Caco-2 (cell line): ENCODE results near the gene CTTN. TPM values are rescaled to one million over a fixed set of nuclear protein-coding genes. Genes with fewer than 3 reads are reported as not detected.

Experiments
- BruUV-seq: library from RNA; stranded (reverse); fragments of 400-500 nt; replicated peaks from 2 replicates; lab custom pipeline; 2021; lab: Mats Ljungman, UMichigan
- CTCF ChIA-PET: fragments of 300-600 bp; sonication (Branson Sonifier 250); formaldehyde crosslinking; loops from one replicate; lab custom pipeline; 2022; ENCODE audit warnings: antibody characterized with exemption; lab: Charles Lee
- POLR2A ChIA-PET: fragments of 300-600 bp; sonication (Branson Sonifier 250); formaldehyde crosslinking; loops from one replicate; lab custom pipeline; 2022; ENCODE audit warnings: antibody characterized with exemption; lab: Charles Lee
- DNase-seq, 2 experiments: peaks; one replicate each; pipeline versions ENCODE4 v3.0.0 to v3.0.0-alpha.2; 2020 to 2022
- H3K27me3 ChIP-seq: replicated peaks from 2 replicates; pipeline ENCODE4 v1.6.0; 2011; ENCODE audit warnings: low read length; ENCODE audit not compliant: control insufficient read depth, insufficient read depth
- H3K36me3 ChIP-seq: 2 replicates; pipeline ENCODE4 v1.5.1; 2011; ENCODE audit warnings: low read length; ENCODE audit not compliant: control insufficient read depth, insufficient read depth
- H3K4me1 ChIP-seq: fragments of 250-450 bp; sonication (Bioruptor Pico); 2 replicates; pipeline ENCODE4 v1.5.1; 2020; ENCODE audit warnings: mild to moderate bottlenecking
- H3K4me3 ChIP-seq: 2 replicates; pipeline ENCODE4 v1.5.1; 2011; ENCODE audit warnings: low read depth, mild to moderate bottlenecking, control low read depth, low read length
- H3K9me3 ChIP-seq: fragments of 250-450 bp; sonication (Bioruptor Pico); 2 replicates; pipeline ENCODE4 v1.5.1; 2020; ENCODE audit warnings: mild to moderate bottlenecking, moderate library complexity
- H3K27ac Mint-ChIP-seq: one replicate; pipeline ENCODE4 v1.8.0; 2022; ENCODE audit warnings: mixed read lengths; ENCODE audit not compliant: unreplicated experiment
- H3K27me3 Mint-ChIP-seq: one replicate; pipeline ENCODE4 v1.8.0; 2022; ENCODE audit warnings: mixed read lengths; ENCODE audit not compliant: insufficient read depth, unreplicated experiment
- H3K36me3 Mint-ChIP-seq: one replicate; pipeline ENCODE4 v1.8.0; 2022; ENCODE audit warnings: mild to moderate bottlenecking, mixed read lengths; ENCODE audit not compliant: insufficient read depth, unreplicated experiment
- H3K4me1 Mint-ChIP-seq: one replicate; pipeline ENCODE4 v1.8.0; 2022; ENCODE audit warnings: low read depth, mixed read lengths; ENCODE audit not compliant: unreplicated experiment
- H3K4me3 Mint-ChIP-seq: one replicate; pipeline ENCODE4 v1.8.0; 2022; ENCODE audit warnings: mild to moderate bottlenecking, moderate library complexity, mixed read lengths; ENCODE audit not compliant: unreplicated experiment
- H3K9me3 Mint-ChIP-seq: one replicate; pipeline ENCODE4 v1.8.0; 2022; ENCODE audit warnings: mixed read lengths; ENCODE audit not compliant: unreplicated experiment
- CTCF ChIP-seq, 2 experiments: fragments of 200-600 bp in 1 of 2; IDR thresholded peaks; 1 replicate in 1 of 2; 2 replicates in 1 of 2; pipeline versions ENCODE4 v1.5.1 to v1.8.0; 2011 to 2022; ENCODE audit warnings: antibody characterized with exemption in 1 of 2, control low read depth in 1 of 2, inconsistent platforms in 1 of 2, low read depth in 1 of 2, low read length in 1 of 2, mild to moderate bottlenecking in 1 of 2, moderate library complexity in 1 of 2; ENCODE audit not compliant: insufficient read depth in 1 of 2, severe bottlenecking in 1 of 2, unreplicated experiment in 1 of 2
- intact Hi-C: fragments of 100-400 bp; cut with micrococcal nuclease; formaldehyde crosslinking; loops from one replicate; pipeline ENCODE4 v1.10.0; 2022; ENCODE audit not compliant: unreplicated experiment
- total RNA-seq: library from RNA; stranded (reverse); gene quantifications from 2 replicates; pipeline ENCODE4 v1.2.3, GENCODE V29; 2022

Gene CTTN
- total RNA-seq, 1 experiment from 2014 or later: 502 TPM

DNA sequence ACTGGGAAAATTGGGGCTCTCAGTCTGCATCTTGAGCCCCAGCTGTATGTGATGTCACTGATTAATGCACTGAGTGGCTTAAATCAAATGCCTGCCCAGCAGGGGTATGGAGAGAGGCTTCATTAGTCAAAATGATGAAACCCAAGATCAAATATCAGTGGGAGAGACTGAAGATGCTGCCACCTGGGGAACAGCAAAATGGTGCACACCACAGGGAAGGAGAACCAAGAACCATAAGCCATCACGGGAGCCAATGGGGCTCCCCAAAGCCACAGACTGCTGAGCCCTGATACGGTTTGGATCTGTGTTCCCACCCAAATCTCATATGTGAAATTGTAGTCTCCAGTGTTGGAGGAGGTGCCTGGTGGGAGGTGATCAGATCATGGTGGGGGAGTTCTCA lies 85.6 kb downstream of the CTTN start:
- POLR2A ChIA-PET: no interaction called here
- no peak for TF ChIP-seq CTCF (IDR thresholded peaks at IDR 0.05; ENCODE audit: insufficient read depth in 1 of 2, low read depth in 1 of 2, low read length in 1 of 2, severe bottlenecking in 1 of 2, unreplicated experiment in 1 of 2)
- intact Hi-C loops: no loop called here

DNA sequence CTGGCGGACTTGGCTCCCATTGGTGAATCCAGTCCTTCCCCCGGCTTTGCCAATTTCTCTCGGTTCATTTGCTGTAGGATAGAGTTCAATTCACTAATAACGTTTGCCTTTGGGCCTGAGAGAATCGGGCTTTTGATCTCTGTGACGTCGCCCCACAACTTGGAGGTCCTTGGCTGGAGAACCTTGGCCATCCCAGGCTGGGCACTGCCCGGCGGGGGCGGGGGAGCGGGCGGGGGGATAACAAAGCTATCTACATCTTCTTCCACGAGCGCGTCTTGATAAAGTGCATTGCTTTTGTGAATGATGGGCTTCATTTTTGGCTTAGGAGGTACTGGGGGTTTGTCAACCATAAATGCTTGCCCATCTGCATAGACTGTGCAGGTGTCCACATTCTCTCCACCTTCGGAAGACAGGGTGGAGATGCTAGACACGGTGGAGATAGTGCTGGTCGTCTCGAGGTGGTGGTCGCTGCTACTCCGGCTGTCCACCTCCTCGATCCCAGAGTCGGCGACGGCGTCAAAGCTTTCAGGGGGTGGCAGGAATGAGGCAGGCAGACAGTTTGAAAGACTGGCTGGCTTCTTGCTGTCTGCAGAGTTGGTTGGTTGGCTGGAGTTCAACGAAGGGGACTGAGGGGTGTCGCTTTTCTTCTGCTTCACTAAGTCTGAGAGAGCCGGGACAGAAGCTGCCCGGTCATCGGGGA lies 87.1 kb downstream of the CTTN start:
- Mint-ChIP-seq H3K27ac (no peak overlapping the region), H3K9me3 (no peaks in the 10 kb centered on the region), H3K36me3 (peaks cover 65% of the 10 kb centered on the region), H3K27me3 (no peaks in the 10 kb centered on the region), H3K4me3 (no peak overlapping the region), H3K4me1 (no peaks in the 10 kb centered on the region)
- H3K9me3 ChIP-seq: 0 out of 2 replicates have a peak, but pooled peaks cover 1% of the 10 kb centered on the region
- no peak for TF ChIP-seq CTCF (IDR thresholded peaks at IDR 0.05; ENCODE audit: insufficient read depth in 1 of 2, low read depth in 1 of 2, low read length in 1 of 2, severe bottlenecking in 1 of 2, unreplicated experiment in 1 of 2)
- H3K4me3 ChIP-seq: no peak overlapping the region
- intact Hi-C loops: no loop called here
- H3K27me3 ChIP-seq: no peaks in the 10 kb centered on the region
- H3K4me1 ChIP-seq: no peaks in the 10 kb centered on the region; the same call in 1 of the 2 replicates
- BruUV-seq: TSS peak; percentile 5
- H3K36me3 ChIP-seq: no peaks in the 10 kb centered on the region
- CTCF ChIA-PET: no interaction called here
- POLR2A ChIA-PET: no interaction called here
- no peak for DNase-seq

More for the DNA sequence above, 85.6 kb downstream of the CTTN start:
- H3K4me1 ChIP-seq: no peaks in the 10 kb centered on the region; the same call in 1 of the 2 replicates
- Mint-ChIP-seq H3K4me1 (no peaks in the 10 kb centered on the region), H3K9me3 (no peaks in the 10 kb centered on the region), H3K4me3 (no peak overlapping the region), H3K27me3 (no peaks in the 10 kb centered on the region), H3K27ac (no peak overlapping the region), H3K36me3 (peaks cover 60% of the 10 kb centered on the region)
- H3K9me3 ChIP-seq: no peaks in the 10 kb centered on the region
- CTCF ChIA-PET: interaction anchor here (0.6 kb wide), 3 partner anchors 217 to 1043 kb away, joined by 3 to 7 read pairs (median 3); partner anchors contain the start of gene KRTAP5-7
- no TSS peak for BruUV-seq
- no peak for DNase-seq
- H3K27me3 ChIP-seq: no peaks in the 10 kb centered on the region
- no peaks in the 10 kb centered on the region for H3K36me3 ChIP-seq
- no peak overlapping the region for H3K4me3 ChIP-seq

DNA sequence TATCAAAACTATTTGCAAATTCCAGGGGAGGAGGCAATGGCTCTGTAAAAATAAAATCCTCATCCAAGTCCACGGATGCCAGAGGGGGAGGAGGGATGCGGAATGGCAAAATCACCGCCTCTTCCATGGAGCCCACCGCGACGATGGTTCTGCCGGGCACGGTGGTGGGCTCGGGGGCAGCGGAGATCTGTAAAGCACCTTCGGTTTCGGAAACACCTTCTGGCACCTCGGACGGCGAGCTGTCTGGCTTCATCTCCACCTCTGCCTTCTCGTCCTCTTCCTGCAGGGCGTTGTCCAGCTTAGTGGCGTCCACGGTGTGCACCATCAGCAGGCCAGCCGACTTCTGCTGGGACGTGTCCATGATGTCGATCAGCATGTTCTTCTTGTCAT lies 87.7 kb downstream of the CTTN start:
- H3K9me3 Mint-ChIP-seq: peaks cover 3% of the 10 kb centered on the region
- H3K36me3 Mint-ChIP-seq: peaks cover 65% of the 10 kb centered on the region
- no peaks in the 10 kb centered on the region for H3K27me3 Mint-ChIP-seq
- no peak overlapping the region for H3K4me3 Mint-ChIP-seq
- no peaks in the 10 kb centered on the region for H3K4me1 Mint-ChIP-seq
- H3K27ac Mint-ChIP-seq: no peak overlapping the region
- ChIA-PET POLR2A (no interaction called here), CTCF (no interaction called here)
- intact Hi-C loops: no loop called here
- Histone ChIP-seq H3K4me3 (no peak overlapping the region), H3K27me3 (no peaks in the 10 kb centered on the region), H3K4me1 (no peaks in the 10 kb centered on the region; the same call in 1 of the 2 replicates), H3K9me3 (0 out of 2 replicates have a peak, but pooled peaks cover 7% of the 10 kb centered on the region), H3K36me3 (peaks cover 2% of the 10 kb centered on the region; the same call in 1 of the 2 replicates)
- DNase-seq: no peak
- no TSS peak for BruUV-seq
- TF ChIP-seq CTCF (IDR thresholded peaks at IDR 0.05; ENCODE audit: insufficient read depth in 1 of 2, low read depth in 1 of 2, low read length in 1 of 2, severe bottlenecking in 1 of 2, unreplicated experiment in 1 of 2): no peak

Other genes with a start within 250 kb of the CTTN start
- gene FADD, start 195.2 kb upstream of the CTTN start, total RNA-seq: 45.8 and 51.3 TPM in 2 replicates
- gene PPFIA1, start 127.8 kb upstream of the CTTN start, total RNA-seq: 148 TPM in 2 replicates